ENCODE data around the gene GPHN. TPM values are rescaled to one million over a fixed set of nuclear protein-coding genes. Genes with fewer than 3 reads are reported as not detected.
"Not testable (repeated sequence)": the region's sequence is repeated elsewhere in the genome, so short reads cannot be mapped to it uniquely, and the experiment has no call there.

Gene GPHN
- total RNA-seq, 1 donor from 2014 or later: 12.4 TPM

DNA sequence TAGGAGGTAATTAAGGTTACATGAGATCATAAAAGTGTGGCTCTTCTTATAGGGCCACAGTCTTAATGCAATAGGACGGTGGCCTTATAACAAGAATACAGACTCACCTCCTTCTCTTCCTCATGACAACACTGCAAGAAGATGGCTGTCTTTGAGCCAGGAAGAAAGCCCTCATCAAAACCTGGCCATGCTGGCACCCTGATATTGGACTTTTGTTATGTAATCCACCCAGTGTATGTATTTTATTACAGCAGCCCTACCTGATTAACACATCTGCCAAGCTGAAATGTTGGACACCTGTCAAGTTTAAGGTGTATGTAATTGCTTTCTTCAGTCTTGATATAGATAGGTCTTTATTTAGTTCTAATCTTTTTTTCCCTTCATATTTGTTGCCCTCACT is 217.0 kb downstream of the GPHN start:
- H3K36me3 Mint-ChIP-seq (ENCODE audit: low read depth): peaks cover 7% of the 10 kb centered on the region
- H3K4me3 Mint-ChIP-seq (ENCODE audit: unreplicated experiment): no peak overlapping the region
- no peaks in the 10 kb centered on the region for H3K4me1 Mint-ChIP-seq (ENCODE audit: low read depth)
- no peaks in the 10 kb centered on the region for H3K27me3 Mint-ChIP-seq (ENCODE audit: low read depth)
- no peak overlapping the region for H3K27ac Mint-ChIP-seq (ENCODE audit: unreplicated experiment)
- DNase-seq (ENCODE audit: low spot score): no peak
- H3K9me3 Mint-ChIP-seq (ENCODE audit: low read depth): peaks cover 13% of the 10 kb centered on the region
- TF ChIP-seq, protein P1, sequence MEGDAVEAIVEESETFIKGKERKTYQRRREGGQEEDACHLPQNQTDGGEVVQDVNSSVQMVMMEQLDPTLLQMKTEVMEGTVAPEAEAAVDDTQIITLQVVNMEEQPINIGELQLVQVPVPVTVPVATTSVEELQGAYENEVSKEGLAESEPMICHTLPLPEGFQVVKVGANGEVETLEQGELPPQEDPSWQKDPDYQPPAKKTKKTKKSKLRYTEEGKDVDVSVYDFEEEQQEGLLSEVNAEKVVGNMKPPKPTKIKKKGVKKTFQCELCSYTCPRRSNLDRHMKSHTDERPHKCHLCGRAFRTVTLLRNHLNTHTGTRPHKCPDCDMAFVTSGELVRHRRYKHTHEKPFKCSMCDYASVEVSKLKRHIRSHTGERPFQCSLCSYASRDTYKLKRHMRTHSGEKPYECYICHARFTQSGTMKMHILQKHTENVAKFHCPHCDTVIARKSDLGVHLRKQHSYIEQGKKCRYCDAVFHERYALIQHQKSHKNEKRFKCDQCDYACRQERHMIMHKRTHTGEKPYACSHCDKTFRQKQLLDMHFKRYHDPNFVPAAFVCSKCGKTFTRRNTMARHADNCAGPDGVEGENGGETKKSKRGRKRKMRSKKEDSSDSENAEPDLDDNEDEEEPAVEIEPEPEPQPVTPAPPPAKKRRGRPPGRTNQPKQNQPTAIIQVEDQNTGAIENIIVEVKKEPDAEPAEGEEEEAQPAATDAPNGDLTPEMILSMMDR (IDR thresholded peaks at IDR 0.05): no peak

DNA sequence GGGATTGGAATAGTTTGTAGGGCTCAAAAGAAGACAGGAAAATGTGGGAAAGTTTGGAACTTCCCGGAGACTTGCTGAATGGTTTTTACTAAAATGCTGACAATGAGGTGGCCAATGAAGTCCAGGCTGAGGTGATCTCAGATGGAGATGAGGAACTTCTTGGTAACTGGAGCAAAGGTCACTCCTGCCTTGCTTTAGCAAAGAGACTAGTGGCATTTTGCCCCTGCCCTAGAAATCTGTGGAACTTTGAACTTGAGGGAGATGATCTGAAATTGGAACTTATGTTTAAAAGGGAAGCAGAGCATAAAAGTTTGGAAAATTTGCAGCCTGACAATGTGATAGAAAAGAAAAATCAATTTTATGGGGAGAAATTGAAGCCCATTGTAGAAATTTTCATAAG is 223.4 kb downstream of the GPHN start:
- not testable (repeated sequence) for H3K4me3 Mint-ChIP-seq (ENCODE audit: unreplicated experiment); H3K27ac Mint-ChIP-seq (ENCODE audit: unreplicated experiment); H3K27me3 Mint-ChIP-seq (ENCODE audit: low read depth); DNase-seq (ENCODE audit: low spot score); H3K36me3 Mint-ChIP-seq (ENCODE audit: low read depth); H3K4me1 Mint-ChIP-seq (ENCODE audit: low read depth)
- peaks cover 13% of the 10 kb centered on the region for H3K9me3 Mint-ChIP-seq (ENCODE audit: low read depth)

DNA sequence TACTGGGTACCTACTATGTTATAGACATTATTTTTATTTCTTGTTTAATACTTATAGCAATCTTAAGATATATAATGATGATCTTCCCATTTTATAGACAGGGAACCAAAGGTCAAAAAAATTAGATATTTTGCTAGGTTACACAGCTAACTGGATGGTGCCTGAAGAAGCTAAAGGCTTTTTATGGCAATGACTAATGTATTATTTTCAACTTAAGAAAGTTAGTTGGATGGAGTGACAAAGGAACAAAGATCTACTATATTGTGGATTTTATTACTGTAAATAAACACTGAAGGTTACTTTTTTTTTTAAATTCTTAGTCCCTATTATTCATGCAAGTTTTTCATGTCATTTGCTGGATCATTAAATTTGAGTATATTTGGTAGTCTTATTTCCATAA is 227.9 kb downstream of the GPHN start:
- H3K36me3 Mint-ChIP-seq (ENCODE audit: low read depth): peaks cover 3% of the 10 kb centered on the region
- DNase-seq (ENCODE audit: low spot score): no peak
- H3K4me3 Mint-ChIP-seq (ENCODE audit: unreplicated experiment): no peak overlapping the region
- TF ChIP-seq, protein P1 (IDR thresholded peaks at IDR 0.05): no peak
- H3K27ac Mint-ChIP-seq (ENCODE audit: unreplicated experiment): no peak overlapping the region
- peaks cover 10% of the 10 kb centered on the region for H3K9me3 Mint-ChIP-seq (ENCODE audit: low read depth)
- peaks cover 3% of the 10 kb centered on the region for H3K4me1 Mint-ChIP-seq (ENCODE audit: low read depth)
- no peaks in the 10 kb centered on the region for H3K27me3 Mint-ChIP-seq (ENCODE audit: low read depth)

DNA sequence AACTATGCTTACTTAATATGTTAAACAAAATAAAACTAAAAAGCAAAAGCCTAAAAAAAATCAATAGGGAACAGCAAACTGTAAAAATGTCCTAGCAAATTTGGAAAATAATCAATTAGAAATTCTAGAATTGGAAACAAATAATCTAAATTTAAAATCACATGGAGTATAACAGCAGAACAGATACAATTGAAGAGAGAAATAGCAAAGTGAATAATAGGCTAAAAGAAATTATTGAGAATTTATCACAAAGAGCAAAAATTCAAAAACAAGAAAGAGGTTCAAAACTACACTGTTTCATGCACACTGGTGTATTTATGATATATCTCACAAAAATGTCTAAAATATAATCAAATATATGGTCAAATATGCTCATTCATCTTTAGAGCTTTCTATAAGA is 231.9 kb downstream of the GPHN start:
- Mint-ChIP-seq H3K27me3 (ENCODE audit: low read depth) (no peaks in the 10 kb centered on the region), H3K4me1 (ENCODE audit: low read depth) (peaks cover 3% of the 10 kb centered on the region), H3K9me3 (ENCODE audit: low read depth) (peaks cover 10% of the 10 kb centered on the region), H3K36me3 (ENCODE audit: low read depth) (peaks cover 3% of the 10 kb centered on the region), H3K4me3 (ENCODE audit: unreplicated experiment) (no peak overlapping the region), H3K27ac (ENCODE audit: unreplicated experiment) (no peak overlapping the region)
- DNase-seq (ENCODE audit: low spot score): no peak
- TF ChIP-seq, protein P1 (IDR thresholded peaks at IDR 0.05): no peak

DNA sequence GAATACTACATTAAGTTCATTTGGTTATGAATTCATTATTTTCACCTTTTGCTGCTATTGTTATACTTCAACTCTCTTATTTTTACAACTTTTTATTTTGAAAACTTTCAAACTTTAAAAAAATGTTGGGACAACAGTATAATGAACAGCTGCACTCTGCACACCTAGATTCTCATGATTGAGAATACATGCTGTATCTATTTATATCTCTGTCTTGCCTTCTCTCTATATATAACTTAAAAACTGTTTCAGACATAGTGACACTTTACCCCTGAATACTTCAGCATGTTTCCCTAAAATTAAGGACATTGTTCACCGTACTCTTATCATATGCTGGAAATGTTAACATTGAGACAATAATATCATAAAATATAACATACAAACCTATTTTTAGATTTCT is 237.1 kb downstream of the GPHN start:
- peaks cover 4% of the 10 kb centered on the region for H3K4me1 Mint-ChIP-seq (ENCODE audit: low read depth)
- H3K36me3 Mint-ChIP-seq (ENCODE audit: low read depth): no peaks in the 10 kb centered on the region
- TF ChIP-seq, protein P1 (IDR thresholded peaks at IDR 0.05): no peak
- no peaks in the 10 kb centered on the region for H3K9me3 Mint-ChIP-seq (ENCODE audit: low read depth)
- H3K27me3 Mint-ChIP-seq (ENCODE audit: low read depth): no peaks in the 10 kb centered on the region
- no peak overlapping the region for H3K4me3 Mint-ChIP-seq (ENCODE audit: unreplicated experiment)
- H3K27ac Mint-ChIP-seq (ENCODE audit: unreplicated experiment): no peak overlapping the region
- DNase-seq (ENCODE audit: low spot score): no peak

DNA sequence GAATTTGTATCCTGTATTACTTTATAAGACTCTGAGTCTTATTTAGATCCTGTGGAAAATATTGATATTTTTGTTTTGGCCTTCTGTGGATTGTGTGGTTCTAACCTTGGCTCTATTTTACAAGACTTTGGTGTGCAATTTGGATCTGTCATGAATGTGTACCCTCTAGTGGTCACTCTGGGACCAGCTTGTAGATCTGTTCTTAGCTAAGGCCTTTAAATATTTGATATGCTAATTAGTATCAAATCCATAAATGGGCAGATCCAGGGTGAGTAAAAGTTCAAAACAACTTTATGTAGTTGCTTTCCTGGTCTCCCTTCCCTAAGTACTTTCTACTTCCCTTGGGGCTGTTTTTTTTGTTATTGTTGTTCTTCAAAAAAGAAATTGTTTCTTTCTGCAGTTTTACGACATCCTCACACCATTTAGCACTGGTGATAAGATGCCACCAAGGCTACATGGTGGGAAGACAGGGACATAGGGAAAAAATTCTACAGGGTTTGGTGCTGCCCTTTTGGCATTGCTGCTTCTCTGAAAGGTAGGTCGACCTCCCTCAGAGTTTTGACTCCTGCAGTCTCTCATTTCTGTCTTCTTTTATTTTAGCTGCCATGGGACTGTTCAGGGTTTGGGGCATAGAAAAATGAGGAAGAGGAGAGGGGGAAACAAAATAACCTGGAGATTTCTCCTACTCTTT is 238.5 kb downstream of the GPHN start:
- peaks cover 6% of the 10 kb centered on the region for H3K4me1 Mint-ChIP-seq (ENCODE audit: low read depth)
- H3K27me3 Mint-ChIP-seq (ENCODE audit: low read depth): no peaks in the 10 kb centered on the region
- no peaks in the 10 kb centered on the region for H3K36me3 Mint-ChIP-seq (ENCODE audit: low read depth)
- no peak overlapping the region for H3K4me3 Mint-ChIP-seq (ENCODE audit: unreplicated experiment)
- H3K27ac Mint-ChIP-seq (ENCODE audit: unreplicated experiment): no peak overlapping the region
- no peaks in the 10 kb centered on the region for H3K9me3 Mint-ChIP-seq (ENCODE audit: low read depth)
- DNase-seq (ENCODE audit: low spot score): no peak
- TF ChIP-seq, protein P1 (IDR thresholded peaks at IDR 0.05): peak; percentile 79
